NCI-H774 (cell line): Measurements from ENCODE around the gene COPZ2.
A peak's percentile ranks its signal among the peaks of the same experiment; 100 is the strongest.
"Not testable (repeated sequence)": the region's sequence is repeated elsewhere in the genome, so short reads cannot be mapped to it uniquely, and the experiment has no call there.

Source experiments
- DNase-seq: peaks from one replicate; lab custom pipeline; 2025; lab: John Stamatoyannopoulos, UW

The COPZ2 gene

GRCh38 chr17:48037036-48037837 lies at the start of gene COPZ2:
Gene COPZ2 (minus strand): TSS chr17:48037797. CDS start chr17:48037777, 20 bp downstream.
- no peak for DNase-seq

GRCh38 chr17:48084932-48085331 lies 47.3 kb upstream of the COPZ2 start:
- DNase-seq, result no peak

DNA sequence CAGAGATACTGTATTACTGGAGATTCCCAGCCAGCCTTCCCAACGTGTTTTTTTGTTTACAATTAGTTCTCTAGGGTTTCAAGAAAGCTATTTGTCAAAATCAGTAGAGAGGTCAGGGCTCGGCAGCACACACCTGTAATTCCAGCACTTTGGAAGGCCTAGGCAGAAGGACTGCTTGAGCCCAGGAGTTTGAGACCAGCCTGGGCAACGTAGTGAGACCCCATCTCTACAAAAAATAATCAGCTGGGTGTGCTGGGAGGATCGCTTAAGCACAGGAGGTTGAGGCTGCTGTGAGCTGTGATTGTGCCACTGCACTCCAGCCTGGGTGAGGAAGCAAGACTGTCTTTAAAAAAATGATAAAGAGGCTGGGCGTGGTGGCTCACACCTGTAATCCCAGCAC lies 44.3 kb upstream of the COPZ2 start:
- no peak for DNase-seq

- DNase-seq, result not testable (repeated sequence)
Observed at GRCh38 chr17:48077152-48077551, 39.6 kb upstream of the COPZ2 start.

DNA sequence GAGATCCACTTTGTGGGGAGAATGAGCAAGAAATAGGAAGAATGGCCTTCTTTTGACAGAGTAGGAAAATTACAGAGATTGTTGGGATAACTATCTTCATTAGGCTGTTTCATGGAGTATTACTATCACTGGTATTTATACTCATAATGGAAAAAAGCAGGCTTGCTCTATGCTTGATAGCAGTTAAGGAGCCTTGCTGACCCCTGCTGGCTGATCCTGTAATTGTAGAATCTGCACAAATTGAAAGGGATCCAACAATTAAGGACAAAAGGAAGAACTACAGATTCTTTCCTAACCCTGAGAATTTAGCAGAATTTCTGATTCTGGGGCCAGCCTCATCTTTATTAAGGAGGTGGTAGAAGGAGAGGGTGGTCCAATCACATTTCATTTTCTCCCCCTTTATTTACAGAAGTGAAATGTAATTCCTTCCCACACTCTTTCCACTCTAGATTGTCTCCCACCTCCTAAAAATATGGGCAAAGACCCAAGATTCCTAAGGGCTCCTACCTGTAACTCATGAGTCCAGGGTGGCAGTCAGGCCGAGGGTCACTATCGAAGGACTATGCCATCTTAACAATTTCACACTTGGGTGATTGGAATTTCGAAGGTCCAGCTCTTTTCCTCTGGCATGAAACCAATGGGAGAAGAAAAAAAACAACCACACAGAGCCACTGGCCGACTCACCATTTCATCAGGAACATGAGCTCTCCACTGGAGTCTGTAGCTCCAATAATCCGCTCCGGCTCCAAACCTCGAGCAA lies 36.9 kb upstream of the COPZ2 start:
- DNase-seq, result peak; percentile 63

DNA sequence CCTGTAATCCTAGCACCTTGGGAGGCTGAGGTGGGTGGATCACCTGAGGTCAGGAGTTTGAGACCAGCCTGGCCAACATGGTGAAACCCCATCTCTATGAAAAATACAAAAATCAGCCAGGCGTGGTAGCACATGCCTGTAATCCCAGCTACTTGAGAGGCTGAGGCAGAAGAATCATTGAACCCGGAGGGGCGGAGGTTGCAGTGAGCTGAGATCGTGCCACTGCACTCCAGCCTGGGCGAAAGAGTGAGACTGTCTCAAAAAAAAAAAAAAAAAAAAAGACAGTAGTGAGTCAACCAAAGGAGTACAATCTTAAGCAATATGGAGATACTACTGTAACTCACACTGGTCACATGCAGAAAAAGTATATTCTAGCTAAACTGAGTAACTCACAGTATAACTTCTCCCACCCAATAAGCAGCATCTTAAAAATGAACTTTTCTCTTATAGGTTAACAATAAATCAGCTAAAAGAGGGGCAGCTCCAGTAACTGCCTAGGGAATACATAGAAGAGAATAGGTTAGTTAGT lies 36.0 kb upstream of the COPZ2 start:
- not testable (repeated sequence) for DNase-seq

DNA sequence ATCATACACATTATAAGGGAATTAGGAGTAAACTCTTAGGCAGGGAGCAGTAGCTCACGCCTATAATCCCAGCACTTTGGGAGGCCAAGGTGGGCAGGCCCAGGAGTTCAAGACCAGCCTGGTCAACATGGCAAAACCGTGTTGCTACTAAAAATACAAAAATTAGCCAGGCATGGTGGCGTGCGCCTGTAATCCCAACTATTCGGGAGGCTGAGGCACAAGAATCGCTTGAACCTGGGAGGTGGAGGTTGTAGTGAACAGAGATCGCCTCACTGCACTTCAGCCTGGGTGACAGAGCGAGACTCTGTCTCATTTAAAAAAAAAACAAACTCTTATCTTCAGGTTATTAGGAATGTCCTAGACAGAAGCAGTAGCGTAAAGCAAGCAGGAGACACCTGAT lies 35.2 kb upstream of the COPZ2 start:
- DNase-seq, result not testable (repeated sequence)

- no peak for DNase-seq
Observed at GRCh38 chr17:48071654-48072053, 34.1 kb upstream of the COPZ2 start.

DNA sequence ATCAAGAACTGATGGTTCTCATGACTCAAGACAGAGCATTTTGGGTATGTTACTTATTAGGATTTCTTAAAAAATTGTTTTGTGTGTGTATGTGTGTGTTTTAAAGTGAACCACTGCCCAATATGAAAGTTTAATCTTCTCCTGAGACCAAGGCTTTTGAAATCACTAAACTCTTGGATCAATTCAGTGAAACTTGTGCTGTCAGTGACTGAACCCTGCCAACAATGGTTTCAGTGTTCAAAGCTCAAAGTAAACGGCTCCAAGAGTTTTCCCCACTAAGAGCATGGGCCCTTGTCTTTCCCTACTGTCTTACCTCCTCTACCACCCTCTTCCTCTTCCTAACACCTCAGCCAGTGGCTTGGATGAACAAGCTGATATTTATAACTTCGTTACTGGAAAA lies 32.6 kb upstream of the COPZ2 start:
- no peak for DNase-seq

GRCh38 chr17:48068491-48068961 lies 30.9 kb upstream of the COPZ2 start:
- DNase-seq, result no peak

- DNase-seq, result not testable (repeated sequence)
Observed at GRCh38 chr17:48067808-48068207, 30.2 kb upstream of the COPZ2 start.

- DNase-seq, result no peak
Observed at GRCh38 chr17:48067245-48067644, 29.6 kb upstream of the COPZ2 start.

- DNase-seq, result no peak
Observed at GRCh38 chr17:48066656-48067055, 29.1 kb upstream of the COPZ2 start.

GRCh38 chr17:48066192-48066591 lies 28.6 kb upstream of the COPZ2 start:
- no peak for DNase-seq

DNA sequence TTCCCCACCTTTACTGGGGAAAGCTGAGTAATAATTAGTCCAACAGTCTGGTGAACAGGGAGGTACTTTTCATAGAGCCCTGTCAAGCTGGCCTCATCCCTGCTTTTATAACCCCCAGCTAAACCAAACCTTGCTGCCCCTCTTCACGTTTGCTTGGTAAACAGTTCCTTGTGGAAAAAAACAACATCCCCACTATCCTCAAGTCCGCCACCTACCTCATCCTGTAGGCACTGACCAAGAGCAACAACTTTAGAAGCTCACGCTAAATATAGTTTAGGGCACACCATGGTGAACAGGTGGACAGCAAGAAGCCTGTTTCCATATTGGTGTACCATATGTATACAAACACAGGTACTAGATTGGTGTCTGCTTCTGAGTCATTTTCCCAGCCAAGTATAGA lies 27.0 kb upstream of the COPZ2 start:
- no peak for DNase-seq

DNA sequence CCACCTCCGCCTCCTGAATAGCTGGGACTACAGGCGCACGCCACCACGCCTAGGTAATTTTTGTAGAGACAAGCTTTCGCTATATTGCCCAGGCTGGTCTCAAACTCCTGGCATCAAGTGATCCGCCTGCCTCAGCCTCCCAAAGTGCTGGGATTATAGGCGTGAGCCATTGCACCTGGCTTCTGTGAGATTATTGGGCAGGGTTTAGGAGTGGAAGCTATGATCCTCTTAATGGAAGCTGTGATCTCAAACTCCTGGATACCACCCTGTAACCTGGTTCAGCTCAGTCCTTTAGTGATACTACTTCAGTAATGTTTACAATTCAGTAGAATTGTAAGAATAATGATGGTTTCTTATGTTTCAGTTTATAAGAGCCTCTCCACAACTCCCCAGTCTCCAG lies 24.7 kb upstream of the COPZ2 start:
- no peak for DNase-seq

- DNase-seq, result no peak
Observed at GRCh38 chr17:48060249-48060648, 22.7 kb upstream of the COPZ2 start.

GRCh38 chr17:48059125-48059668 lies 21.6 kb upstream of the COPZ2 start:
- no peak for DNase-seq

- DNase-seq, result no peak
Observed at GRCh38 chr17:48058393-48059124, 21.0 kb upstream of the COPZ2 start.

GRCh38 chr17:48057626-48058025 lies 20.0 kb upstream of the COPZ2 start:
- no peak for DNase-seq

DNA sequence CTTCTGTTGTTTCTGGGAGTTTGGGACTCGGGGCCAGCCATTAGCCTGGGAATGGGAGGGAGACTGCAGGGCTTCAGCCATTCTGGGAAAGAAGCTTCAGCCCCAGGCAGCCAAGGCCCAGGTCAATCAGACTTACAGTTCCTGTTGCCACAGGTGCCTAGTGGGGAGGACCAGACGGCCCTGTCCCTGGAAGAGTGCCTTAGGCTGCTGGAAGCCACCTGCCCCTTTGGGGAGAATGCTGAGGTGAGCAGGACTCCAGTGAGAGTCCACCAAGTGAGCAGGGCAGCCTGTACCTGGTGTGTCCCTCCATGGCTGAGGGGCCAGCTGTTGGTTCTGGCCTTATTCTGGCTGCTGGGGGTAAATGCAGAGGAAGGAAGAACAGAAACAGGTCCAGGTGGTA lies 19.3 kb upstream of the COPZ2 start:
- DNase-seq, result no peak

GRCh38 chr17:48056246-48056745 lies 18.7 kb upstream of the COPZ2 start:
- no peak for DNase-seq
